AG04450 (cell line): ENCODE measurements around the gene FGGY. TPM values are rescaled to one million over a fixed set of nuclear protein-coding genes. Genes with fewer than 3 reads are reported as not detected.

Experiments used
- CTCF ChIA-PET: fragments of 300-600, 350-600 bp; formaldehyde crosslinking; extraction: SDS; loops from one replicate; lab custom pipeline; 2022; ENCODE audit warnings: antibody characterized with exemption, inconsistent platforms; lab: Charles Lee
- POLR2A ChIA-PET: fragments of 350-600 bp; formaldehyde crosslinking; extraction: SDS; loops from one replicate; lab custom pipeline; 2021; ENCODE audit warnings: antibody characterized with exemption, inconsistent platforms; lab: Yijun Ruan, JAX
- DNase-seq: peaks from one replicate; pipeline ENCODE4 v3.0.0-alpha.2; 2011; ENCODE audit warnings: low read depth, low spot score
- H3K27ac ChIP-seq: one replicate; pipeline ENCODE4 v1.5.1; 2012; ENCODE audit warnings: low read depth, low read length, control low read depth
- H3K27me3 ChIP-seq: one replicate; pipeline ENCODE4 v1.6.0; 2012; ENCODE audit warnings: low read length; ENCODE audit not compliant: control insufficient read depth, insufficient read depth
- H3K4me3 ChIP-seq: 2 replicates; pipeline ENCODE4 v1.5.1; 2011; ENCODE audit warnings: mild to moderate bottlenecking, low read depth, low read length, control low read depth
- H3K9me3 ChIP-seq: 2 replicates; pipeline ENCODE4 v1.5.1; 2012; ENCODE audit warnings: low read length; ENCODE audit not compliant: control insufficient read depth, insufficient read depth
- polyA plus RNA-seq: library from polyadenylated mRNA; depleted of rRNA; stranded (reverse); fragments of >200 nt; gene quantifications from 2 replicates; pipeline ENCODE4 v1.2.3, GENCODE V29; 2011
- TF ChIP-seq, protein P1 (sequence below): IDR thresholded peaks from 2 replicates; pipeline ENCODE4 v1.5.1; 2011; ENCODE audit warnings: low read depth, low read length, control low read depth, inconsistent platforms

The FGGY gene
- polyA plus RNA-seq, 1 experiment, result 11.8 TPM

GRCh38 chr1:59397139-59397858 is 100.4 kb downstream of the FGGY start:
- Histone ChIP-seq H3K27me3 (no peaks in the 10 kb centered on the region), H3K4me3 (no peak overlapping the region), H3K9me3 (no peaks in the 10 kb centered on the region), H3K27ac (no peak overlapping the region)
- no peak for DNase-seq
- TF ChIP-seq, protein P1, sequence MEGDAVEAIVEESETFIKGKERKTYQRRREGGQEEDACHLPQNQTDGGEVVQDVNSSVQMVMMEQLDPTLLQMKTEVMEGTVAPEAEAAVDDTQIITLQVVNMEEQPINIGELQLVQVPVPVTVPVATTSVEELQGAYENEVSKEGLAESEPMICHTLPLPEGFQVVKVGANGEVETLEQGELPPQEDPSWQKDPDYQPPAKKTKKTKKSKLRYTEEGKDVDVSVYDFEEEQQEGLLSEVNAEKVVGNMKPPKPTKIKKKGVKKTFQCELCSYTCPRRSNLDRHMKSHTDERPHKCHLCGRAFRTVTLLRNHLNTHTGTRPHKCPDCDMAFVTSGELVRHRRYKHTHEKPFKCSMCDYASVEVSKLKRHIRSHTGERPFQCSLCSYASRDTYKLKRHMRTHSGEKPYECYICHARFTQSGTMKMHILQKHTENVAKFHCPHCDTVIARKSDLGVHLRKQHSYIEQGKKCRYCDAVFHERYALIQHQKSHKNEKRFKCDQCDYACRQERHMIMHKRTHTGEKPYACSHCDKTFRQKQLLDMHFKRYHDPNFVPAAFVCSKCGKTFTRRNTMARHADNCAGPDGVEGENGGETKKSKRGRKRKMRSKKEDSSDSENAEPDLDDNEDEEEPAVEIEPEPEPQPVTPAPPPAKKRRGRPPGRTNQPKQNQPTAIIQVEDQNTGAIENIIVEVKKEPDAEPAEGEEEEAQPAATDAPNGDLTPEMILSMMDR, result no peak
- CTCF ChIA-PET, result no interaction called here
- POLR2A ChIA-PET, result no interaction called here

DNA sequence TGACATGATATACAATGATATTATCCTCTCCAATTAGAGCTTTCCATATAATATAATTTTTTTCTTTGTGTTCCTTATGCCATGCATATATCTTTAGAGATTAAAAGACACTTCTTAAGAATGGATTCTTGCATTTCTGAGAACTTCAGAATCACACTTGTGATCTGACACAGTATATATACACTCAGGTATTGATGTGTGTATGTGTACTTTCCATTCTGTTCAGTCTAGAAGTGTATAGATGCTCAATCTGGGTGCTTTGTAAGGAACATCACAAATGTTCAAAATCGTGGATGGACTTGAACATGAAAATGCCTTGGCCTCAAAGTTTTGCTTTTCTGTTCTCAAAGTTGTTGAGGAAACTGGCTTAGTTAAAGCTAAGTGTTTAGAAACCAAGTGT is 102.7 kb downstream of the FGGY start:
- Histone ChIP-seq H3K4me3 (no peak overlapping the region), H3K27me3 (no peaks in the 10 kb centered on the region), H3K27ac (no peak overlapping the region), H3K9me3 (no peaks in the 10 kb centered on the region)
- TF ChIP-seq, protein P1, result no peak
- DNase-seq, result no peak
- CTCF ChIA-PET, result no interaction called here
- POLR2A ChIA-PET, result no interaction called here

- Histone ChIP-seq H3K27me3 (no peaks in the 10 kb centered on the region), H3K9me3 (peaks cover 3% of the 10 kb centered on the region; the same call in 1 of the 2 replicates), H3K4me3 (no peak overlapping the region), H3K27ac (no peak overlapping the region)
- POLR2A ChIA-PET, result no interaction called here
- DNase-seq, result no peak
- CTCF ChIA-PET, result no interaction called here
- TF ChIP-seq, protein P1, result no peak
Observed at GRCh38 chr1:59401581-59401980, 104.7 kb downstream of the FGGY start.

GRCh38 chr1:59404796-59405195 is 107.9 kb downstream of the FGGY start:
- H3K27me3 ChIP-seq, result no peaks in the 10 kb centered on the region
- H3K27ac ChIP-seq, result no peak overlapping the region
- POLR2A ChIA-PET, result no interaction called here
- TF ChIP-seq, protein P1, result no peak
- H3K4me3 ChIP-seq, result no peak overlapping the region
- peaks cover 3% of the 10 kb centered on the region; the same call in 1 of the 2 replicates for H3K9me3 ChIP-seq
- CTCF ChIA-PET, result no interaction called here
- no peak for DNase-seq

- ChIA-PET POLR2A (no interaction called here), CTCF (no interaction called here)
- Histone ChIP-seq H3K4me3 (no peak overlapping the region), H3K27me3 (no peaks in the 10 kb centered on the region), H3K27ac (no peak overlapping the region), H3K9me3 (peaks cover 3% of the 10 kb centered on the region; the same call in 1 of the 2 replicates)
- DNase-seq, result no peak
- TF ChIP-seq, protein P1, result no peak
Observed at GRCh38 chr1:59406437-59407164, 109.7 kb downstream of the FGGY start.
